WTC11 (cell line): ENCODE data around the gene PPP2R3A. TPM values are rescaled to one million over a fixed set of nuclear protein-coding genes. Genes with fewer than 3 reads are reported as not detected.

Experiments used
- ATAC-seq: fragments of 200-7000 bp; cut with Tn5 transposase; 2 replicates; pipeline ENCODE4 v1.10.0; 2021; ENCODE audit warnings: mild to moderate bottlenecking, moderate library complexity
- CTCF ChIA-PET: fragments of 300-600 bp; sonication (Branson Sonifier 250); formaldehyde crosslinking; loops from one replicate; lab custom pipeline; 2021; ENCODE audit warnings: antibody characterized with exemption; lab: Charles Lee
- POLR2A ChIA-PET: fragments of 350-600 bp; sonication (Branson Sonifier 250); formaldehyde crosslinking; loops from one replicate; lab custom pipeline; 2021; ENCODE audit warnings: antibody characterized with exemption; lab: Charles Lee
- DNase-seq: peaks from one replicate; pipeline ENCODE4 v3.0.0; 2021; ENCODE audit warnings: low spot score
- H3K27ac Mint-ChIP-seq: 2 replicates; pipeline ENCODE4 v1.8.0; 2021; ENCODE audit warnings: mixed read lengths
- H3K27me3 Mint-ChIP-seq: 2 replicates; pipeline ENCODE4 v1.8.0; 2021; ENCODE audit warnings: low read depth, mild to moderate bottlenecking, moderate library complexity, mixed read lengths
- H3K36me3 Mint-ChIP-seq: 2 replicates; pipeline ENCODE4 v1.8.0; 2021; ENCODE audit warnings: mixed read lengths
- H3K4me1 Mint-ChIP-seq: 2 replicates; pipeline ENCODE4 v1.8.0; 2022; ENCODE audit warnings: mixed read lengths
- H3K4me3 Mint-ChIP-seq: 2 replicates; pipeline ENCODE4 v1.8.0; 2021; ENCODE audit warnings: mild to moderate bottlenecking, moderate library complexity, mixed read lengths
- H3K9me3 Mint-ChIP-seq: 2 replicates; pipeline ENCODE4 v1.8.0; 2021; ENCODE audit warnings: mixed read lengths
- HMGA2 ChIP-seq: fragments of 250-450 bp; sonication (Bioruptor Pico); IDR thresholded peaks from 2 replicates; pipeline ENCODE4 v1.4.0; 2021; ENCODE audit warnings: mild to moderate bottlenecking, moderate library complexity
- IRF2 ChIP-seq: sonication (generic); formaldehyde crosslinking; IDR thresholded peaks from 2 replicates; pipeline ENCODE4 v1.8.0; 2022; ENCODE audit warnings: low read depth, missing genetic modification reagents, borderline replicate concordance
- JAZF1 ChIP-seq: fragments of 250-450 bp; sonication (Bioruptor Pico); IDR thresholded peaks from 2 replicates; pipeline ENCODE4 v1.9.0; 2021; ENCODE audit warnings: moderate library complexity, mild to moderate bottlenecking, inconsistent platforms
- NR2C2 ChIP-seq: sonication (generic); formaldehyde crosslinking; IDR thresholded peaks from 2 replicates; pipeline ENCODE4 v1.8.0; 2022; ENCODE audit warnings: mild to moderate bottlenecking, missing genetic modification reagents
- PRDM15 ChIP-seq: sonication (generic); formaldehyde crosslinking; IDR thresholded peaks from 2 replicates; pipeline ENCODE4 v1.8.0; 2022; ENCODE audit warnings: missing genetic modification reagents
- SMAD4 ChIP-seq: sonication (generic); formaldehyde crosslinking; IDR thresholded peaks from 2 replicates; pipeline ENCODE4 v1.8.0; 2022; ENCODE audit warnings: mild to moderate bottlenecking, missing genetic modification reagents
- TCF7 ChIP-seq: sonication (generic); formaldehyde crosslinking; IDR thresholded peaks from 2 replicates; pipeline ENCODE4 v1.8.0; 2022; ENCODE audit warnings: mild to moderate bottlenecking, low read depth, missing genetic modification reagents, moderate library complexity
- ZBTB21 ChIP-seq: sonication (generic); formaldehyde crosslinking; IDR thresholded peaks from 2 replicates; pipeline ENCODE4 v1.8.1; 2023; ENCODE audit warnings: mild to moderate bottlenecking, missing genetic modification reagents, borderline replicate concordance
- ZNF317 ChIP-seq: sonication (generic); formaldehyde crosslinking; IDR thresholded peaks from 2 replicates; pipeline ENCODE4 v1.8.1; 2023; ENCODE audit warnings: low read depth, mild to moderate bottlenecking, moderate library complexity, missing genetic modification reagents, borderline replicate concordance
- ZNF396 ChIP-seq: fragments of 250-450 bp; sonication (Bioruptor Pico); IDR thresholded peaks from 2 replicates; pipeline ENCODE4 v1.8.0; 2021; ENCODE audit warnings: mild to moderate bottlenecking, moderate library complexity, borderline replicate concordance
- ZNF423 ChIP-seq: fragments of 250-450 bp; sonication (Bioruptor Pico); IDR thresholded peaks from 2 replicates; pipeline ENCODE4 v2.1.2; 2022; ENCODE audit warnings: mild to moderate bottlenecking, moderate library complexity
- ZNF671 ChIP-seq: fragments of 250-450 bp; sonication (Bioruptor Pico); IDR thresholded peaks from 2 replicates; pipeline ENCODE4 v1.8.0; 2021; ENCODE audit warnings: mild to moderate bottlenecking
- total RNA-seq: library from RNA; stranded (reverse); gene quantifications from 3 replicates; pipeline ENCODE4 v1.2.3, GENCODE V29; 2021
- TF ChIP-seq, protein P1 (sequence below): fragments of 250-450 bp; sonication (Bioruptor Pico); IDR thresholded peaks from 2 replicates; pipeline ENCODE4 v1.8.0; 2021; ENCODE audit warnings: mild to moderate bottlenecking
- TF ChIP-seq, protein P2 (sequence below): sonication (generic); formaldehyde crosslinking; IDR thresholded peaks from 2 replicates; pipeline ENCODE4 v1.8.0; 2022; ENCODE audit warnings: mild to moderate bottlenecking, missing genetic modification reagents
- TF ChIP-seq, protein P3 (sequence below): sonication (generic); formaldehyde crosslinking; IDR thresholded peaks from 2 replicates; pipeline ENCODE4 v1.8.1; 2023; ENCODE audit warnings: mild to moderate bottlenecking, missing genetic modification reagents
- TF ChIP-seq, protein P4 (sequence below): sonication (generic); formaldehyde crosslinking; conservative IDR thresholded peaks from 2 replicates; pipeline ENCODE4 v1.8.1; 2022; ENCODE audit warnings: mild to moderate bottlenecking, missing genetic modification reagents

Gene PPP2R3A
- total RNA-seq, 1 experiment from 2014 or later = 13.1 TPM

- TF ChIP-seq, protein P1, sequence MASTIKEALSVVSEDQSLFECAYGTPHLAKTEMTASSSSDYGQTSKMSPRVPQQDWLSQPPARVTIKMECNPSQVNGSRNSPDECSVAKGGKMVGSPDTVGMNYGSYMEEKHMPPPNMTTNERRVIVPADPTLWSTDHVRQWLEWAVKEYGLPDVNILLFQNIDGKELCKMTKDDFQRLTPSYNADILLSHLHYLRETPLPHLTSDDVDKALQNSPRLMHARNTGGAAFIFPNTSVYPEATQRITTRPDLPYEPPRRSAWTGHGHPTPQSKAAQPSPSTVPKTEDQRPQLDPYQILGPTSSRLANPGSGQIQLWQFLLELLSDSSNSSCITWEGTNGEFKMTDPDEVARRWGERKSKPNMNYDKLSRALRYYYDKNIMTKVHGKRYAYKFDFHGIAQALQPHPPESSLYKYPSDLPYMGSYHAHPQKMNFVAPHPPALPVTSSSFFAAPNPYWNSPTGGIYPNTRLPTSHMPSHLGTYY (CRISPR knock-in tag) = no peak
- TF ChIP-seq, protein P2, sequence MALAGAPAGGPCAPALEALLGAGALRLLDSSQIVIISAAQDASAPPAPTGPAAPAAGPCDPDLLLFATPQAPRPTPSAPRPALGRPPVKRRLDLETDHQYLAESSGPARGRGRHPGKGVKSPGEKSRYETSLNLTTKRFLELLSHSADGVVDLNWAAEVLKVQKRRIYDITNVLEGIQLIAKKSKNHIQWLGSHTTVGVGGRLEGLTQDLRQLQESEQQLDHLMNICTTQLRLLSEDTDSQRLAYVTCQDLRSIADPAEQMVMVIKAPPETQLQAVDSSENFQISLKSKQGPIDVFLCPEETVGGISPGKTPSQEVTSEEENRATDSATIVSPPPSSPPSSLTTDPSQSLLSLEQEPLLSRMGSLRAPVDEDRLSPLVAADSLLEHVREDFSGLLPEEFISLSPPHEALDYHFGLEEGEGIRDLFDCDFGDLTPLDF (CRISPR knock-in tag) = no peak
- no peak for TF ChIP-seq HMGA2 (CRISPR knock-in tag)
Observed at GRCh38 chr3:135920275-135920674, 45.3 kb upstream of the PPP2R3A start (continued).

- no peaks in the 10 kb centered on the region for H3K27me3 Mint-ChIP-seq
- H3K9me3 Mint-ChIP-seq = no peaks in the 10 kb centered on the region
- TF ChIP-seq ZNF671 (CRISPR knock-in tag) (no peak), ZBTB21 (CRISPR knock-in tag) (no peak), PRDM15 (no peak), ZNF317 (CRISPR knock-in tag) (no peak), IRF2 (no peak), TCF7 (no peak), JAZF1 (CRISPR knock-in tag) (no peak), SMAD4 (CRISPR knock-in tag) (no peak)
- TF ChIP-seq, protein P3, sequence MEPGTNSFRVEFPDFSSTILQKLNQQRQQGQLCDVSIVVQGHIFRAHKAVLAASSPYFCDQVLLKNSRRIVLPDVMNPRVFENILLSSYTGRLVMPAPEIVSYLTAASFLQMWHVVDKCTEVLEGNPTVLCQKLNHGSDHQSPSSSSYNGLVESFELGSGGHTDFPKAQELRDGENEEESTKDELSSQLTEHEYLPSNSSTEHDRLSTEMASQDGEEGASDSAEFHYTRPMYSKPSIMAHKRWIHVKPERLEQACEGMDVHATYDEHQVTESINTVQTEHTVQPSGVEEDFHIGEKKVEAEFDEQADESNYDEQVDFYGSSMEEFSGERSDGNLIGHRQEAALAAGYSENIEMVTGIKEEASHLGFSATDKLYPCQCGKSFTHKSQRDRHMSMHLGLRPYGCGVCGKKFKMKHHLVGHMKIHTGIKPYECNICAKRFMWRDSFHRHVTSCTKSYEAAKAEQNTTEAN (CRISPR knock-in tag) = no peak
- TF ChIP-seq, protein P4, sequence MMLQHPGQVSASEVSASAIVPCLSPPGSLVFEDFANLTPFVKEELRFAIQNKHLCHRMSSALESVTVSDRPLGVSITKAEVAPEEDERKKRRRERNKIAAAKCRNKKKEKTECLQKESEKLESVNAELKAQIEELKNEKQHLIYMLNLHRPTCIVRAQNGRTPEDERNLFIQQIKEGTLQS (CRISPR knock-in tag) = no peak
- H3K4me3 Mint-ChIP-seq = no peak overlapping the region
- no peak for DNase-seq
- CTCF ChIA-PET = no interaction called here
- ATAC-seq = no peak
- H3K4me1 Mint-ChIP-seq = peaks cover 31% of the 10 kb centered on the region
- H3K36me3 Mint-ChIP-seq = no peaks in the 10 kb centered on the region
- POLR2A ChIA-PET = no interaction called here
- H3K27ac Mint-ChIP-seq = no peak overlapping the region
Observed at GRCh38 chr3:135922903-135923250, 42.7 kb upstream of the PPP2R3A start.

- TF ChIP-seq ZNF423 (CRISPR knock-in tag) (no peak), ZNF396 (CRISPR knock-in tag) (no peak), NR2C2 (CRISPR knock-in tag) (no peak), ZBTB21 (CRISPR knock-in tag) (no peak)
- ChIA-PET POLR2A (no interaction called here), CTCF (interaction anchor here (1.0 kb wide), 1 partner anchor 118 kb away, joined by 4 read pairs; no protein-coding TSS in a partner anchor)
- Mint-ChIP-seq H3K4me3 (no peak overlapping the region), H3K27me3 (no peaks in the 10 kb centered on the region), H3K9me3 (no peaks in the 10 kb centered on the region), H3K27ac (0 out of 2 replicates have a peak overlapping the region, but pooled peaks have one; percentile 2), H3K4me1 (peaks cover 21% of the 10 kb centered on the region), H3K36me3 (no peaks in the 10 kb centered on the region)
- ATAC-seq (no peak), DNase-seq (no peak)
Observed at GRCh38 chr3:135924506-135924905, 41.0 kb upstream of the PPP2R3A start.
